Stimulated activated CD4-positive, alpha-beta T cell treated with anti-CD3 and anti-CD28 coated beads, Interleukin-15, amount 100 ng/mL, for 1 hour (primary cell): ENCODE measurements around the gene RBM43.
"Not testable (repeated sequence)": the region's sequence is repeated elsewhere in the genome, so short reads cannot be mapped to it uniquely, and the experiment has no call there.

ENCODE experiments used
- DNase-seq, 2 donors: peaks; one replicate each; pipeline ENCODE4 v3.0.0-alpha.2; 2020; ENCODE audit warnings: low read depth in 1 of 2, low spot score in 1 of 2

The RBM43 gene

DNA sequence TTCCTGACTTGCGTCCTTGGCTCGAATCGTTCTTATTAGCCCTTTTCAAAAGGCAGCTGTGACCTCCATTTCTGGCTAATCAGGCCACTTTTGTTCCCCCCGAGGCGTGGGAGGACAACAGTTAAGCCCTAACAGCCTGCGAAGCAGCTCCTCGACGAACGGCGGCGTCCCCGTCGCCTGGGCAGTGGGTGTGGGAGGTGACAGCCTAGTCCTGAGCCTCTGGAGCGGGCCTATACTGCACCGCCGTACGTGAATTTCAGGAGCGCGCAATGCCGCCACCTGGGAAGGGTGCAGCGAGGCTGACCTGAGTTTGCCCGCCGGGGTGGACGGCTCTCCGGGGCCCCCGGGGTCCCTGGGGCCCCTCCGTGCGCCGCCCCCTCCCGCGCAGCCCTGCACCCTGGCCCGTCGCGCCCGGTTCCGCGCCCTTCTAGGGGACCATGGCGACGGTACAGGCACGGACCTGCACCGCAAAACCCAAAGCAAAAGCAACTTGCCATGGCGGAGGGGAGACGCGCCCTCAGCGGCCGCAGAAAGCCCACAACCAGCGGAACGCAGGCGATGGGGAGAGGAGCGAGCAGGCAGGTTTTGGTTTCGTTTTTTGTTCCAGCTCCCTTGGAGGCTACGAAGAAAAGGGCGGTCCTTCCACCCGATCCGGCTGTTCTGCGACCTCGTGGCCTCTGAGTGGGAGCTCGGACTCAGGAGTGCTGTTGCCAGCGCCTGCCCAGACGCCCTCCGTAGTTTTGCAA is at the start of gene RBM43:
Gene RBM43, minus strand, starts transcription at position 633 of the 746 bp plus-strand sequence. Its CDS starts 136 bp downstream, at position 497.
- peak; percentile 57 to 60 for DNase-seq

- not testable (repeated sequence) for DNase-seq
Observed at GRCh38 chr2:151310313-151310712, 48.6 kb upstream of the RBM43 start.

DNA sequence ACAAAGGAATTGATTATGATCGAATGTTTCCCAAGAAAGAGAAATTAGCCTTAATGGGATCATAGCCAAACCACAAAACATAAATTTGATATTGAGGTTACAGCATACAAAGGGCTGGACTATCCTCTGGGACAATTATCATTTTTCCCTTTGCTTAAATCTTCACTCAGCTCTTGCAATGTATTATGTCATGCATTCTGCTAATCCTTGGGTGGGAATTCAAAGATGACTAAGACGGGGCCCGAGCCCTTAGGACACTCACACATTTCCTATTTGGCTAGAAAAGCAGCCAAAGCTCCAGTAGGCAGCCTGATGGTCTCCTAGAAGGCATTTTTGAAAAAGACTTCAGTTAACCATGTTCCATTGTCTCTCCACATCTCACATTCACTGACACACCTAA is 45.0 kb upstream of the RBM43 start:
- DNase-seq, result no peak

- DNase-seq, result no peak
Observed at GRCh38 chr2:151305129-151305691, 43.5 kb upstream of the RBM43 start.

- no peak for DNase-seq
Observed at GRCh38 chr2:151302879-151303278, 41.2 kb upstream of the RBM43 start.

GRCh38 chr2:151302404-151302803 is 40.7 kb upstream of the RBM43 start:
- DNase-seq, result no peak

DNA sequence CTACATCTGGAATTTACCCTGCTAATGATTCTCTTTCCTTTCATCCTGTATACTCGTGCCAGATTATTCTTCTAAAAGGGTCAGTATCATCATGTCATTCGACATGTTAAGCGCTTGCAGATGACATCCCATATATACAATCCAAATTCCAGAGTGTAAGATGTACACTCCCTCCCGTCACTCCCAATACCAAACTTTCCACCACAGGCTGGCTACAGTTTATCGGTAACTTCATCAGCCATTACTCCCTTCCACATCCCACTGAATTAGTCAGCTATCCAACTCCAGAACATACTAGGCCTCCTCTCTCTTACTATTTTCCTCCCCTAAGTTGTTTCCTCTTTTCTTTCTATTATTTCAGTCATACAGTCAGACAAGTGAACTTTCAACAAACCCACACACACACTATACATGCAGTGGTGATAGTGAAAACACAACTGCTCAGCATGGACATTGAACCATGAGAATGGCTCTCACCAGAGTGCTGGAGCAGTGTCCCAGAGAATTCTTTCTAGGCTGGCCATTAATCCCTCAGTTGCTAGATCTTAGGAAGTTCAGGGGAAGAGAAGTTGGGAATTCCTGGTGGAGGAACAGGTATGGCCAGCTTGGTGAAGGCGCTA is 38.4 kb upstream of the RBM43 start:
- no peak for DNase-seq

DNA sequence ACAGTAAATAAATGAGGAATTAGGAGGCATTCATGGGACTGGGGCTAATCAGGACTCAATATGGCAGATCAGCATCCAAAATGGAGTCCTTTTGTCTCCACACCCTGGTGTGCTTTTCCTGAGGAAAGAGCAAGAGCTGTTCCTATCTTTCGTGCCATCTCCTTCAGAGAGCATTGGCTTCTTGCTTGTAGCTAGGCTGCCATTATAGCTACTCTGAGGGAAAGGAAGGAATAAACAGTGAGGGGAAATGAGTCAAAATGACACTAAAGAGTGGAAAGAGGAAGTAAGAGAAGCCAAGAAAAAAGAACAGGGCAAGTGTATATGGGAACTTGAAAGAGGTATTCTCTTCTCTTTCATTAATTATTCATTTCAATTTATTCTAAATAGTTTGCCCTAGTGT is 36.2 kb upstream of the RBM43 start:
- DNase-seq, result no peak

- not testable (repeated sequence) for DNase-seq
Observed at GRCh38 chr2:151295926-151296325, 34.3 kb upstream of the RBM43 start.

DNA sequence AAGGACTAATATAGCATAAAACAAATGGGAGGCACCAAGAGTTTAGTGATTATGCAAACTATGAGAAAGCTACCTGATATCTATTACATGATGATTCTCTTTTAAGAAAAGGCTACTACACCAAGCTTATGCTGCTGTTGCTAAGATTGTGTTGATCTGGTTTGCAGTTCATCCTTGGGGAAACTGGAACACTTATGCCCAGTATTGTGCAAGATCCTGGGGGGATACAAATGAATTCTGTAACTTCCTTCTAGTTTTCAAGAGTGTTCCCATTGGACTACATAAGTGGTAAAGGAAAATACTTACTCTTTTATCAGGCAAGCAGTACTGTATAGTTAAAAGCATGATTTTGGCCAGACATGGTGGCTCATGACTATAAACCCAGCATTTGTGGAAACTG is 30.9 kb upstream of the RBM43 start:
- no peak for DNase-seq

GRCh38 chr2:151292141-151292540 is 30.5 kb upstream of the RBM43 start:
- DNase-seq, result no peak

DNA sequence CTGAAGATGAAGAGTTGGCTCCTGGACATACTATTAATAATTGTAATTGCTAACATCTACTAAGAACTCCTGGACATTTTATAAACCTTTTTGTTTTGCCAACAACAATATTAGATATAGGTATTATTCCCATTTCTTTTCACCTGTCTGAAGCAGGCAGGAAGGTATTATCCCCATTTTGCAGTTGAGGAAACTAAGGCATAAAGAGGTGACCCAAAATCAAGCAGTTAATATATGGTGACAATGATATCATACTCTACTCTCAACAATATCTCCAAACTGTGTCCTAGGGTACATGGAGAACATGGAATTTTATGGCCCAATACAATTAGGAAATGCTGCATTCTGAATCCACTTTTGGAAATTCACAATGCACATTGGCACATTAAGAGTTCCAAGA is 29.6 kb upstream of the RBM43 start:
- no peak for DNase-seq

DNA sequence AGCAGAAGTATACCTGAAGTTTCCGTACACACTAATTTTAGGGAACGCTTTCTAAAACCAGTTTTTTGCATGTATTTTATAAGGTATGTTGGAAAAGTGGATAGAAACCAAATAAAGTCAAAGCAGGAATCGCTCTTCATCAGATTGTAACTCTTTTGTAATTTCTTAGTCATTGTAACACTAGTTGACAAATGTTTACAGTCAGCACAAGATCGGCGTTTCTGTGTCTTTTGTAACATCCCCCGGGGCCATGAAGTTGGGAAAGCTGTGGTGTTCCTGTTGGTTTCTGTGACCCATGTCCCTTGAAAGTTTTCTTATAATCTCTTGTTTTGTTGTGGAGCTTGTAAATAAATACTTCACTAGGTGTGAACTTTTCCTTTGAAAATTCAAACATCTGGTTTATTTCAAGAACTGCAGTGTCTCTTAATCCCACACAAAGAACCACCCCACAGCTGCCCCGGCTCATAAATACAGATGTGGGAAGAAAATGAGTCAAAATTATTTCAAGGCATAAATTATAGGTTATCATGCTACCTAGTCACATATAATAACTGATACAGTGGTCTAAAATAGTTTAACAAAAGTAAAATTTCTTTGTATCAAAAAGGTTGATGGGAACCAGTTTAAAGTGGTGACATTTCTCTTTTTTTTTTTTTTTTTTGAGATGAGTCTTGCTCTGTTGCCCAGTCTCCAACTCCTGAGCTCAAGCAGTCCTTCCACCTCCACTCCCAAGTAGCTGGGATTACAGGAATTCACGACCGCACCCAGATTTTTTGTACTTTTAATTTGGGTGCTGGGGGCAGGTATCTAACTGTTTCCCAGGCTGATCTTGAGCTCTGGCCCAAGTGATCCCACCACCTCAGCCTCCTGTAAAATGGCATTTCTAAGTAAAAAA is 28.6 kb upstream of the RBM43 start:
- no peak for DNase-seq

- no peak for DNase-seq
Observed at GRCh38 chr2:151287513-151288250, 26.0 kb upstream of the RBM43 start.

DNA sequence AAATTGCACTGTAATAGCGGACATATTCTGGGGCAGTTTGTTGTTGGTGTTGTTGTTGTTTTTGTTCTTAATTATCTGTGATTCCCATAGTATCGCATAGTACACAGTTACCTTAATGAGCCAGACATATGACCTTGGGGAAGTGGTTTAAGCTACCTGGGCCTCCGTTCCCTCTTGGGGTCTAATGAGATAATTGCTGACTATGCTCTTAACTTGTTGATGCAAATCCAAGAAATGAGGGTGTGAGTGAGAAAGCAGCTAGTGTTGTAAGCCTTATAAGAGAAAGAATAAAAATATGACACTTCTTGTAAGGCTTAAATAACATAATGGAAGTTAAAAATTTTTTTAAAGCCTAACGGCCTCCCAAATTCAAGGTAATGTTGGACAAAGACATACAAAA is 20.7 kb upstream of the RBM43 start:
- no peak for DNase-seq

GRCh38 chr2:151280271-151280670 is 18.6 kb upstream of the RBM43 start:
- DNase-seq, result no peak

GRCh38 chr2:151278487-151278886 is 16.8 kb upstream of the RBM43 start:
- no peak for DNase-seq

- DNase-seq, result no peak
Observed at GRCh38 chr2:151277067-151277466, 15.4 kb upstream of the RBM43 start.

GRCh38 chr2:151275291-151275690 is 13.6 kb upstream of the RBM43 start:
- no peak for DNase-seq

- no peak for DNase-seq
Observed at GRCh38 chr2:151271824-151272223, 10.2 kb upstream of the RBM43 start.
